Stimulated activated CD4-positive, alpha-beta T cell treated with anti-CD3 and anti-CD28 coated beads, Interleukin-2, amount 100 ng/mL, for 24 hours (primary cell): ENCODE measurements around the gene CCDC9B.

ENCODE experiments used
- DNase-seq, 2 donors: peaks; one replicate each; pipeline ENCODE4 v3.0.0-alpha.2; 2020

CCDC9B gene

DNA sequence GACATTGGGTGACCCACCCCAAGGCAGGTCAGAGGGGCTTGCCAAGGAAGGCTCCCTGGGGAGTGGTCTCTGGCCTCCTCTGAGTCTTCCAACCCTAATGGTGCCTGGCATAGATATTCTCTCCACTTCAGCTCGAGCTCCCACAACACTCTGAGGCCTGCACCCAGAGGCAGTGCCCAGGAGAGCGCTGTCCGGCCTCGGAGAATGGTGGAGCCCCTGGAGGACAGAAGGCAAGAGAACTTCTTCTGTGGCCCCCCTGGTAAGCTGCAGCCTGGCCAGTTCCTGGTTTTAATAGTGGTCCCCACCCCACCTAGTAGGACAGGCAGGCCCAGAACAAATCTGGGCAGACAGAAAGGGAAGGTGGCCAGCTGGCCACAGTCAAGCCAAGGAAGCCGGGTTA is 24.3 kb upstream of the CCDC9B start:
- no peak for DNase-seq

GRCh38 chr15:40364251-40364650 is 23.5 kb upstream of the CCDC9B start:
- DNase-seq, result no peak

- DNase-seq, result no peak
Observed at GRCh38 chr15:40363611-40364010, 22.9 kb upstream of the CCDC9B start.

DNA sequence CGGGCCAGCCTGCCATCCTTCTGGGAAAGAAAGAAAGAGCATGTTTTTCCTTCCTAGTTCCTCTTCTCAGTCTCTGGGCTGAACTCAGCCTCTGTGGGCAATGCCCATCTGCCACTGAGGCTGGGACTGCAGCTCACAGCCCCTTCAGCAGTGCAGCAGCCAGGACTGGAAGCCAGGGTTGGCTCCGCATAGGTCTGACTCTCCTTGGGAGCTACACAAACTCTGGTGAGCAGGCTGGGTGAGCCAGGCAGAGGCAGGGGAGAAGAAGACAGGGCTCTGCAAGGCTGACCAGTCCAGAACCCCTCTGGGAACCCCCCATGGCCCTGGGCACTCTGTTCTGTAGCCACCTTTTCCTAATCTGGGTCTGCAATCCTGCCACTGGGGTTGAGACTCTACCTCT is 20.9 kb upstream of the CCDC9B start:
- DNase-seq, result no peak

GRCh38 chr15:40360015-40360414 is 19.3 kb upstream of the CCDC9B start:
- no peak for DNase-seq

DNA sequence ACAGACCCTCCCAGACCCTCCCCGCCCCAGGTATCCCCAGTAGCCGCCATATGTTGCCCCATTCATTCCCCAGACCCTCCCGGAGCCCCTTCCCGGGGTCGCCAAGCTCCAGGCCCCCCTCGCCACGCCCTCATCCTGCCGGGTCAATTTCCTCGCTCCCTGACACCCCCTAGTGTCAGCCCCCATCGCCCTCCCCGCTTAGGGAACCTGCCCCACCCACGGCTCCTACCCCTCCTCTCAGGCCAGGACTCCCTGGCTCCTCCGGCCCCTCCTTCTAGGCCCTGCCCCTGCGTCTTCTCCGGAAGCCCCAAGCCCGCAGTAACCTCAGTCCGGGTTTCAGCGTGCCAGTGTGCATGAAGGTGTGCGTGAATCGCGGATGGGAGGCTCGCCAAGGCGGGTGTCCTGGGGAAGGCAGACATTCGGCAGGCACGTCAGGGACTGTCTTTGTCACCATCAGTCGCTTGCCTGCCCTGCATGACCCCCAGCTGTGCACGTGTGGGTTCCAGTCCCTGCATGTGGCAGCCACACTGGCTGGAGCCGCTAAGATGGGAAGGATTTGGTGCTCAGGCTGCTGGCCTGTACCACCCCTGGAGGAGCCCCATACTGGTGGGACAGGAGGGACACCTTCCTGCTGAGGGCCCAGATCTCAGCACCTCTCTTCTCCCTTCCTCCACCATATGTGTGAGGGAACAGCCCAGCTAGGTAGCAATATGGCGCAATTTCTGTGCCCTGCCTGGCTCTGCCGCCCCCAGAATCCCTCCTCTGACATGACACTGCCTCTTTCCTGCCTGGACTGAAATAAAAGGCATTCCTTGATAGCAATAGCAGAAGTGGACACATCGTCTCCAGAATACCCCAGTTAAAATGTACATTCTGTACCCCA is 18.0 kb upstream of the CCDC9B start:
- peak; percentile 33 to 38 for DNase-seq

DNA sequence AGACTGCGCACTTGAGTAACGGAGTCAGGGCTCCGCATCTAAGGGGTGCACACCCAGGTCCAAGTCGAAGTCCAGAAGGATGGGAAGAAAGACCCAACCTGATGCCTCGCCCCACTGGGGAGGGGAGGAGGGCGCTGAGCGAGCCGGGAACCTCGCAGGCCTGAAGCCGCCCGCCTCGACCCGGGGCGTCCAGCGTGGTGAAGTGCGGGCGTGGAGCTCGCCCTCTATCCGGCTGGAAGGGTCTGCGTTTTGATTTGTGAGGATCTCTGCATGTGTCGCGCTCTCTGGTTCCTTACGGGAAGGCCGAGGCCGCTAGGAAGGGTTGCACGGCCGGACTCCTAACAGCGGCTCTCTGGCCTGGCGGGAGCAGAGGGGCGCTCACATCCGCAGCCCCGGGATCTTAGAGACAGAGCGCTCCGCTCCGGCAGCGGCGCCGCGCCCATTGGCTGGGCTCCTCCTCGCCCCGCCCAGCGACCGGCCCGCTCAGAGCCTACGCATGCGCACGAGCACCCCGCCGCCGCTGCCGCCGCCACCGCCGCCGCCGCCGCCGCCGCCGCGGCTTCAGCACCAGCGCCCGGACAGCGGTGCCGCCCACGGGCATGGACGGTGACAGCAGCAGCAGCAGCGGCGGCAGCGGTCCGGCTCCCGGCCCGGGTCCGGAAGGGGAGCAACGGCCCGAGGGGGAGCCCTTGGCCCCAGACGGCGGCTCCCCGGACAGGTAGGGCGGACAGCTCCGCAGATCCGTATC is 17.2 kb upstream of the CCDC9B start, which contains the start of gene DISP2:
DISP2 (plus strand) TSS at position 497 of the 748 bp plus-strand sequence; CDS start at position 600, 103 bp downstream.
- DNase-seq, result peak; percentile 91 to 92

GRCh38 chr15:40357246-40357645 is 16.5 kb upstream of the CCDC9B start:
- DNase-seq, result no peak

GRCh38 chr15:40355976-40356585 is 15.3 kb upstream of the CCDC9B start:
- DNase-seq, result no peak

DNA sequence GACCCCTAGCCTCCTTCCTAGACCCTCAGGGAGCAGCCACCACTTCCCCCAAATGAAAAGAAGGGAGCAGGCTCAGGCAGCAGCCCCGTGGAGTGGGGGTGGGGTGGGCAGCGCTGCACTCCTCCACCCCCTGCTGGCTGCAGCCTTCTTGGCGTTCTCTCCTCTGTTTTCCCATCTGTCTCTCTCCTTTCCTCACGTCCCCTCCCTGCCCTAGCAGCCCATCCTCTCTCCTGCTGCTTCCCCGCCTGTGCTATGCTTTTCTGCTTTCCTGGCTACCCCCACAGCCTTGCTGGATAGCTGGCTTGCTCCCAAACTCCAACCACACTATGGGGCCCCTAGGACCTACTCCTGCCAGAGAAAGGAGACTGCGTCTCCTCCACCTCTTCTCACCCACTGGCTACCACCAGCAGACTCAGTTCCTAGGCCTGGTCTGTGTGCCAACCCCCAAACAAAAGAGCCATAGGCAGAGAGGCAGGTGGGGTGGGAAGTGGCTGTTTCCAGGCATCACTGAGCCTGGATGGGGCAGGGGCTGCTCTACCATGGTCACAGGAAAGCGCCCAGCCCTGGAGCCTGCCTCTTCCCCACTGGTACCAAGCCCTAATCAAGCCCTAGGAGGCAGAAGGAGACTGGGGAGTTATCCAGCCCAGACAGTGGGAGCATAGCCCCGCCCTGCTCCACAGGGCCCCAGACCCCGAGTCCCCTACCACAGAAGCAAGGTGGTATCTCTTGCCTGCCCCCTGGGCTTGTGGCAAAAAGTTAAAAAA is 13.9 kb upstream of the CCDC9B start:
- DNase-seq, result no peak

- DNase-seq, result no peak
Observed at GRCh38 chr15:40353697-40354096, 13.0 kb upstream of the CCDC9B start.

GRCh38 chr15:40352281-40352901 is 11.7 kb upstream of the CCDC9B start:
- DNase-seq, result no peak

GRCh38 chr15:40349163-40349562 is 8.4 kb upstream of the CCDC9B start:
- DNase-seq, result no peak

DNA sequence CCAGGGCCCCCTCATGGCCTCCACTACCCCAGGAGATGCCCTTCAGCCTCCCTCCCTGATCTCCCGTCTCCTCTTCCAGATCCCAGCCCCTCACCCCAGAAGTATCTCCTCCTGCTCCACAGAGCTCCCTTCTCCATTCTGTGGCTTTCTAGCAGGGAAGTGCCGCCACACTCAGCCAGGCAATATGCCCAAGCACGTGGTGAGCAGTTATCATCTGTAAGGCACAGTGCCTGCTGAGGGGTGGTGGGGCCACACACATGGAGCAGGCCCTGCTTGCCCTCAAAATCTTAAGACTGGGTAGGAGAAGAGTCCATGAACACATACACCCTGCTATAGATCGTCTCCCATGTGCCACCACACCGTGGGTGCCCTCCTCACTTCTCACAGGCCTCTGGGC is 7.7 kb upstream of the CCDC9B start:
- no peak for DNase-seq

GRCh38 chr15:40347559-40348473 is 7.1 kb upstream of the CCDC9B start:
- DNase-seq, result no peak

- DNase-seq, result no peak
Observed at GRCh38 chr15:40346579-40347558, 6.1 kb upstream of the CCDC9B start.

DNA sequence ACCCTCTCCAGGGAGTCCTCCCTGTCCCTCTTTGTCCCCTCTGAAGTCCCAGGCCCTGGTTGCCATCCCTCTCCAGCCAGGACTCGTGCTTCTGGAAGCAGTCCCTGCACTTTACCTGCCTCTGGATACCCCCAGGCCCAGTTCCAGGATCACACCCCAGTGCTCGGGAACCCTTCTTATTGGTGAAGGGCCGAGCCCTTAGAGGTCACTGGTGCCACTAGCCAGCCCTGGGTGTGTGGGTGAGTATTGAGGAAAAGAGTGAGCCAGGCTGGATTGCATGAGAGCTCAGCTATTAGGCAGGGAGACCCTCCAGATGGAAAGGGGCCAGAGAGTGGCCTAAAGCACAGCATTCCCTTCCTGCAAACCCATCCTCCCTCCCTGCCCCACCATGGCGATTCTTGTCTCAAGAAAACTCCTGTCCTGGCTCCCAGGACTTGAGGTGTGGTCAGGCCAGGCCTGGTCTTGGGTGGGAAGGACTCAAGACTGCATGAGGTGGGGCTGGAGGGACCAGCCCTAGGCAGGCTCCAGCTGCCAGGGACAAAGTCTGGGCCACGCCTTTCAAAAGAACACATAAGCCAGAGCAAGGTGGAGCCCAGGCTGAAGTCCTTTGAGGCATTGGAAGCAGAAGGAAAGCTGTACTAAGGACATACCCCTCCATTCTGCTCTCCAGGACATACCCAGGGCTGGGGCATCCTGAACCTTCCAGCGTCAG is 5.3 kb upstream of the CCDC9B start:
- no peak for DNase-seq

- DNase-seq, result no peak
Observed at GRCh38 chr15:40345225-40345866, 4.6 kb upstream of the CCDC9B start.

- DNase-seq, result peak; percentile 75 to 77
Observed at GRCh38 chr15:40344631-40345120, 3.9 kb upstream of the CCDC9B start.
